Measurements from ENCODE around the gene SLC17A1.
"Not testable (repeated sequence)": the region's sequence is repeated elsewhere in the genome, so short reads cannot be mapped to it uniquely, and the experiment has no call there.

Gene SLC17A1

GRCh38 chr6:25757936-25758642 is 73.8 kb downstream of the SLC17A1 start:
- no peak for DNase-seq (ENCODE audit: low read depth, low spot score)

GRCh38 chr6:25756382-25757363 is 75.2 kb downstream of the SLC17A1 start:
- no peak for DNase-seq (ENCODE audit: low read depth, low spot score)

GRCh38 chr6:25755483-25755882 is 76.4 kb downstream of the SLC17A1 start:
- no peak for DNase-seq (ENCODE audit: low read depth, low spot score)

- DNase-seq (ENCODE audit: low read depth, low spot score): no peak
These were observed 77.3 kb downstream of the SLC17A1 start, which contains the start of gene SLC17A4 for GRCh38 chr6:25754535-25754934. SLC17A4 (plus strand) TSS chr6:25754742; CDS start chr6:25761963, 7,221 bp downstream.

GRCh38 chr6:25753079-25753478 is 78.8 kb downstream of the SLC17A1 start:
- no peak for DNase-seq (ENCODE audit: low read depth, low spot score)

GRCh38 chr6:25750906-25751305 is 80.9 kb downstream of the SLC17A1 start:
- no peak for DNase-seq (ENCODE audit: low read depth, low spot score)

GRCh38 chr6:25749837-25750236 is 82.0 kb downstream of the SLC17A1 start:
- no peak for DNase-seq (ENCODE audit: low read depth, low spot score)

GRCh38 chr6:25748601-25749517 is 83.0 kb downstream of the SLC17A1 start:
- DNase-seq (ENCODE audit: low read depth, low spot score): not testable (repeated sequence)

- DNase-seq (ENCODE audit: low read depth, low spot score): no peak
These were observed 83.8 kb downstream of the SLC17A1 start for GRCh38 chr6:25748049-25748448.

- no peak for DNase-seq (ENCODE audit: low read depth, low spot score)
These were observed 84.4 kb downstream of the SLC17A1 start for GRCh38 chr6:25747477-25747876.

GRCh38 chr6:25746968-25747367 is 84.9 kb downstream of the SLC17A1 start:
- no peak for DNase-seq (ENCODE audit: low read depth, low spot score)

- DNase-seq (ENCODE audit: low read depth, low spot score): no peak
These were observed 86.0 kb downstream of the SLC17A1 start for GRCh38 chr6:25745836-25746235.

GRCh38 chr6:25743868-25744267 is 88.0 kb downstream of the SLC17A1 start:
- no peak for DNase-seq (ENCODE audit: low read depth, low spot score)

GRCh38 chr6:25735261-25735660 is 96.6 kb downstream of the SLC17A1 start:
- DNase-seq (ENCODE audit: low read depth, low spot score): no peak

Measured in astrocyte of the hippocampus (primary cell).